Islet of Langerhans (tissue), 1 donor: ENCODE results near the gene AGTRAP.

ENCODE experiments used
- FAIRE-seq: peaks from one replicate; lab custom pipeline; 2011; peaks lifted over from hg19 to GRCh38; lab: Jason Lieb, UNC

The AGTRAP gene

GRCh38 chr1:11735854-11736745 is at the start of gene AGTRAP:
Gene AGTRAP, plus strand, starts transcription at chr1:11736136. Its CDS starts 73 bp downstream, at chr1:11736209.
- FAIRE-seq = no peak

GRCh38 chr1:11688506-11688905 is 47.4 kb upstream of the AGTRAP start:
- no peak for FAIRE-seq

- no peak for FAIRE-seq
Observed at GRCh38 chr1:11690397-11691301, 45.3 kb upstream of the AGTRAP start.

GRCh38 chr1:11691302-11691914 is 44.5 kb upstream of the AGTRAP start, which contains the start of gene DRAXIN:
Gene DRAXIN, plus strand, starts transcription at chr1:11691710. Its CDS starts 14,549 bp downstream, at chr1:11706259.
- no peak for FAIRE-seq

- no peak for FAIRE-seq
Observed at GRCh38 chr1:11691928-11692711, 43.8 kb upstream of the AGTRAP start.

GRCh38 chr1:11693024-11693590 is 42.8 kb upstream of the AGTRAP start:
- FAIRE-seq = no peak

GRCh38 chr1:11693917-11694316 is 42.0 kb upstream of the AGTRAP start:
- FAIRE-seq = no peak

GRCh38 chr1:11695861-11696260 is 40.1 kb upstream of the AGTRAP start:
- FAIRE-seq = no peak

GRCh38 chr1:11697188-11697892 is 38.6 kb upstream of the AGTRAP start:
- no peak for FAIRE-seq

GRCh38 chr1:11697893-11698210 is 38.1 kb upstream of the AGTRAP start:
- no peak for FAIRE-seq

- no peak for FAIRE-seq
Observed at GRCh38 chr1:11700601-11701467, 35.1 kb upstream of the AGTRAP start.

- FAIRE-seq = no peak
Observed at GRCh38 chr1:11701551-11701961, 34.4 kb upstream of the AGTRAP start.

GRCh38 chr1:11701981-11702803 is 33.7 kb upstream of the AGTRAP start:
- no peak for FAIRE-seq

GRCh38 chr1:11703357-11704193 is 32.4 kb upstream of the AGTRAP start:
- FAIRE-seq = no peak

GRCh38 chr1:11704194-11704529 is 31.8 kb upstream of the AGTRAP start:
- no peak for FAIRE-seq

- FAIRE-seq = no peak
Observed at GRCh38 chr1:11704691-11705475, 31.1 kb upstream of the AGTRAP start.

- no peak for FAIRE-seq
Observed at GRCh38 chr1:11705596-11705995, 30.3 kb upstream of the AGTRAP start.
